ENCODE data around the gene RCAN1.

- TF ChIP-seq POLR2A (IDR thresholded peaks at IDR 0.05) (no peak), EP300 (IDR thresholded peaks at IDR 0.05) (no peak), POLR2AphosphoS5 (IDR thresholded peaks at IDR 0.05) (no peak)
- TF ChIP-seq, protein P1, sequence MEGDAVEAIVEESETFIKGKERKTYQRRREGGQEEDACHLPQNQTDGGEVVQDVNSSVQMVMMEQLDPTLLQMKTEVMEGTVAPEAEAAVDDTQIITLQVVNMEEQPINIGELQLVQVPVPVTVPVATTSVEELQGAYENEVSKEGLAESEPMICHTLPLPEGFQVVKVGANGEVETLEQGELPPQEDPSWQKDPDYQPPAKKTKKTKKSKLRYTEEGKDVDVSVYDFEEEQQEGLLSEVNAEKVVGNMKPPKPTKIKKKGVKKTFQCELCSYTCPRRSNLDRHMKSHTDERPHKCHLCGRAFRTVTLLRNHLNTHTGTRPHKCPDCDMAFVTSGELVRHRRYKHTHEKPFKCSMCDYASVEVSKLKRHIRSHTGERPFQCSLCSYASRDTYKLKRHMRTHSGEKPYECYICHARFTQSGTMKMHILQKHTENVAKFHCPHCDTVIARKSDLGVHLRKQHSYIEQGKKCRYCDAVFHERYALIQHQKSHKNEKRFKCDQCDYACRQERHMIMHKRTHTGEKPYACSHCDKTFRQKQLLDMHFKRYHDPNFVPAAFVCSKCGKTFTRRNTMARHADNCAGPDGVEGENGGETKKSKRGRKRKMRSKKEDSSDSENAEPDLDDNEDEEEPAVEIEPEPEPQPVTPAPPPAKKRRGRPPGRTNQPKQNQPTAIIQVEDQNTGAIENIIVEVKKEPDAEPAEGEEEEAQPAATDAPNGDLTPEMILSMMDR (IDR thresholded peaks at IDR 0.05): no peak
Observed at GRCh38 chr21:34519016-34519415, 95.9 kb downstream of the RCAN1 start.
